ENCODE results near the gene ZNF277. TPM values are rescaled to one million over a fixed set of nuclear protein-coding genes. Genes with fewer than 3 reads are reported as not detected.
"Not testable (repeated sequence)": the region's sequence is repeated elsewhere in the genome, so short reads cannot be mapped to it uniquely, and the experiment has no call there.

Gene ZNF277
- total RNA-seq, 2 experiments from 2014 or later = 14.8 to 15.6 TPM

GRCh38 chr7:112290065-112290464 is 83.6 kb downstream of the ZNF277 start:
- no peaks in the 10 kb centered on the region for H3K27me3 Mint-ChIP-seq (ENCODE audit: low read depth)
- H3K4me1 Mint-ChIP-seq (ENCODE audit: low read depth) = peaks cover 4% of the 10 kb centered on the region
- DNase-seq = no peak
- peaks cover 2% of the 10 kb centered on the region for H3K36me3 Mint-ChIP-seq (ENCODE audit: low read depth)
- POLR2A ChIA-PET = no interaction called here
- ATAC-seq = no peak
- H3K9me3 Mint-ChIP-seq (ENCODE audit: insufficient read depth) = no peaks in the 10 kb centered on the region
- no peak overlapping the region for H3K4me3 Mint-ChIP-seq
- no peak overlapping the region for H3K27ac Mint-ChIP-seq
- CTCF ChIA-PET = interaction anchor here (0.6 kb wide), 1 partner anchor 103 kb away, joined by 3 read pairs; no protein-coding TSS in a partner anchor

- no peak overlapping the region for H3K27ac Mint-ChIP-seq
- ATAC-seq (no peak), DNase-seq (no peak)
- no peaks in the 10 kb centered on the region for H3K9me3 Mint-ChIP-seq (ENCODE audit: insufficient read depth)
- ChIA-PET CTCF (no interaction called here), POLR2A (no interaction called here)
- no peaks in the 10 kb centered on the region for H3K4me1 Mint-ChIP-seq (ENCODE audit: low read depth)
- H3K27me3 Mint-ChIP-seq (ENCODE audit: low read depth) = no peaks in the 10 kb centered on the region
- no peak overlapping the region for H3K4me3 Mint-ChIP-seq
- H3K36me3 Mint-ChIP-seq (ENCODE audit: low read depth) = peaks cover 2% of the 10 kb centered on the region
Measured at GRCh38 chr7:112292162-112292561, 85.7 kb downstream of the ZNF277 start.

DNA sequence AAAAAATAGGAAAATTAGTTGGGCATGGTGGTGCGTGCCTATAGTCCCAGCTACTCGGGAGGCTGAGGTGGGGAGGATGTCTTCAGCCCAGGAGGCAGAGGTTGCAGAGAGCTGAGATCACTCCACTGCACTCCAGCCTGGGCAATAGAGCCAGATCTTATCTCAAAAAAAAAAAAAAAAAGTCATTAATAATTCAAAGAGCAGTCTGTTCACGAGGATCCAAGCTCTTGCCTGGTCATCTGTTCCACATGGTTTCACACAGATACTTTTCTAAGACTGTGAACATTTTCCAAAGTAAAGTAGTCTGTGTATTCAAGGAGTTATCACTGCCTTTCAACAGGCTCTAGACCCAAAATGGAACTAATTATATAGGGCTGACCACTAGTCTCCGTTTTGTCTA is 86.9 kb downstream of the ZNF277 start:
- Mint-ChIP-seq H3K27me3 (ENCODE audit: low read depth) (no peaks in the 10 kb centered on the region), H3K4me3 (no peak overlapping the region), H3K27ac (no peak overlapping the region), H3K9me3 (ENCODE audit: insufficient read depth) (no peaks in the 10 kb centered on the region), H3K36me3 (ENCODE audit: low read depth) (peaks cover 2% of the 10 kb centered on the region), H3K4me1 (ENCODE audit: low read depth) (no peaks in the 10 kb centered on the region)
- ChIA-PET CTCF (no interaction called here), POLR2A (no interaction called here)
- DNase-seq (no peak), ATAC-seq (no peak)

DNA sequence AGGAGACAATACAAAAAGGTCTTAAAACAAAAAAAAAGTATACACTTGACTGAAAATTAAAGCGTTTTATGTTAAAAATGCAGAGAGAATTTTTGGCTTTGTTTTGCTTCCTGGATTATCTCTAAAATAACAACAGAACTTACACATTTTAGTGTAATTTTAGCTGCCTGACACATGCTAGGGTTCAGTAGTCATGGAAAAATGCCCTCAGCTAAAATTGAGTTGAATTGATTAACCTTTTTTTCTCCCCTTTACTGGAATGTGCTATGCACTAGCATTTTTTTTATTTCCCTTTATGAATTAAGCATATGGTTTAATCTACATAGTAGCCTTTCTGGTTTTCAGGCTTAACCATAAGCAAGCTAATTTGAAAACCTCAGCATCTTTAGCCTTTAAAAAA is 89.9 kb downstream of the ZNF277 start:
- CTCF ChIA-PET = interaction anchor here (0.7 kb wide), 1 partner anchor 125 kb away, joined by 3 read pairs; no protein-coding TSS in a partner anchor
- no peaks in the 10 kb centered on the region for H3K27me3 Mint-ChIP-seq (ENCODE audit: low read depth)
- H3K36me3 Mint-ChIP-seq (ENCODE audit: low read depth) = peaks cover 3% of the 10 kb centered on the region
- DNase-seq (no peak), ATAC-seq (no peak)
- H3K9me3 Mint-ChIP-seq (ENCODE audit: insufficient read depth) = no peaks in the 10 kb centered on the region
- no peaks in the 10 kb centered on the region for H3K4me1 Mint-ChIP-seq (ENCODE audit: low read depth)
- POLR2A ChIA-PET = no interaction called here
- no peak overlapping the region for H3K4me3 Mint-ChIP-seq
- H3K27ac Mint-ChIP-seq = no peak overlapping the region

- Mint-ChIP-seq H3K27me3 (ENCODE audit: low read depth) (no peaks in the 10 kb centered on the region), H3K4me3 (no peak overlapping the region), H3K9me3 (ENCODE audit: insufficient read depth) (no peaks in the 10 kb centered on the region), H3K36me3 (ENCODE audit: low read depth) (peaks cover 3% of the 10 kb centered on the region), H3K4me1 (ENCODE audit: low read depth) (peaks cover 7% of the 10 kb centered on the region), H3K27ac (no peak overlapping the region)
- CTCF ChIA-PET = no interaction called here
- DNase-seq = no peak
- POLR2A ChIA-PET = no interaction called here
- ATAC-seq = no peak
Measured at GRCh38 chr7:112297681-112298080, 91.2 kb downstream of the ZNF277 start.

GRCh38 chr7:112298543-112299100 is 92.1 kb downstream of the ZNF277 start:
- Mint-ChIP-seq H3K36me3 (ENCODE audit: low read depth) (peaks cover 3% of the 10 kb centered on the region), H3K4me1 (ENCODE audit: low read depth) (peaks cover 13% of the 10 kb centered on the region), H3K27me3 (ENCODE audit: low read depth) (no peaks in the 10 kb centered on the region), H3K27ac (no peak overlapping the region), H3K9me3 (ENCODE audit: insufficient read depth) (no peaks in the 10 kb centered on the region), H3K4me3 (no peak overlapping the region)
- CTCF ChIA-PET = no interaction called here
- POLR2A ChIA-PET = no interaction called here
- DNase-seq (no peak), ATAC-seq (no peak)

DNA sequence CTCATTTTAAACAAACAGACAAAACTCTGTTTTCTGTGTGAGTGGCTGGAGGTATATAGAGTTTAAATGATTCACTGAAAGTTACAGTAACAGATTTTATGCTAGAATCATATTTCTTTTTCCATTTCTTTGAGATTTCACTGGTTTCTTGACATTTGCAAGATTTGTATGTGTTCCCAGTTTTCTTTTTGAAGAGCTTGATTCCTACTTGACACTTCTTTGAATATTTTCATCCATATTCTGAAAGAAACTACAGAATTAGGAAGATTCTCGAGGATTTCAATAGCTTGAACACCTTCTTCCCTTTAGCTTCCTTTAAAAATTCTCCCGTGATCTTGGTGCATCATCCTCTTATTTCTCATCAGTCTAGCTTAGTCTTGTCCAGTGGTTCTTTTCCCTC is 93.6 kb downstream of the ZNF277 start:
- POLR2A ChIA-PET = no interaction called here
- Mint-ChIP-seq H3K9me3 (ENCODE audit: insufficient read depth) (no peaks in the 10 kb centered on the region), H3K4me1 (ENCODE audit: low read depth) (peaks cover 13% of the 10 kb centered on the region), H3K4me3 (no peak overlapping the region), H3K27ac (no peak overlapping the region), H3K36me3 (ENCODE audit: low read depth) (peaks cover 3% of the 10 kb centered on the region), H3K27me3 (ENCODE audit: low read depth) (no peaks in the 10 kb centered on the region)
- ATAC-seq = no peak
- DNase-seq = no peak
- CTCF ChIA-PET = interaction anchor here (0.7 kb wide), 1 partner anchor 9 kb away, joined by 3 read pairs; no protein-coding TSS in a partner anchor

DNA sequence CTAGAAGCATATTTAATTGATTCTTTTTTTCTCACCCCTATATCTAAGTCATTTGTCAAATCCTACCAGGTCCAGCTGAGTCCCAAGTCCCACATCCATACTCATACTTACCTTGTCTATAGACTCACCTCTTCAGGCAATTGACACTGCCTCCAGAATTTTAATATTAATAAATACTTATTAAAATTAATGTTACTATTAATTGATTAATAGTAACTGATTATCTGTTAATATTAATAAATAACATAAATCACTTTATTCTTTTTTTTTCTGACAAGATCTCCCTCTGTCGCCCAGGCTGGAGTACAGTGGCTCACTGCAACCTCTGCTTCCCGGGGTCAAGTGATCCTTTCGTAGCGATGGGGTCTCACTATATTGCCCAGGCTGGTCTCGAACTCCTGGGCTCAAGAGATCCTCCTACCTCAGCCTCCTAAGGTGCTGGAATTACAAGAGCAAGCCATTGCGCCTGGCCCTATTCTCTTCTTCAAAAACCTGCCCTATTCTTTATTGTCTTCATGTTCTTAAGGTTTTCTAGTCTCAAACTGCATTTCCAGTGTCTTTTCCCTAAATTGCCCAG is 94.4 kb downstream of the ZNF277 start:
- Mint-ChIP-seq H3K4me1 (ENCODE audit: low read depth) (peaks cover 13% of the 10 kb centered on the region), H3K36me3 (ENCODE audit: low read depth) (peaks cover 3% of the 10 kb centered on the region), H3K9me3 (ENCODE audit: insufficient read depth) (no peaks in the 10 kb centered on the region), H3K4me3 (no peak overlapping the region), H3K27ac (no peak overlapping the region), H3K27me3 (ENCODE audit: low read depth) (no peaks in the 10 kb centered on the region)
- POLR2A ChIA-PET = no interaction called here
- no peak for DNase-seq
- ATAC-seq = no peak
- CTCF ChIA-PET = no interaction called here

DNA sequence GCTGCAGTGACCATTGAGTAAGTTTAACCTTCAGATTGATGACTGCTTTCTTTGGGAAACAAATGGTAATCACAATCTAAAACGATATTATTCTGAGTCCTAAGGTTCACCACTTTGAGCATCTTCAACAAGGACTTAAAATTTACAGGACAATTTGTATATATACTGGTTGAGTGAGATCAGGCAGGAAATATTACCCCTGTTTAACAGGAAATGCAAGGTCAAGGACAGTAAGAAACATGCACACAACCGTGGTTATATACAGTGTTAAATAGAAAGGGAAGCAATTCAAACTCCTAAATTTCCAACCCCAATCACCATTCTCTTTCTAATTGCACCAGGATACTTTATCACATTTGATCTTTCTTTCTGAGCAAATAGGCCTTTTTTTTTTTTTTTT is 96.1 kb downstream of the ZNF277 start:
- Mint-ChIP-seq H3K4me1 (ENCODE audit: low read depth) (peaks cover 13% of the 10 kb centered on the region), H3K36me3 (ENCODE audit: low read depth) (peaks cover 3% of the 10 kb centered on the region), H3K27ac (peak overlapping the region; percentile 46), H3K9me3 (ENCODE audit: insufficient read depth) (no peaks in the 10 kb centered on the region), H3K4me3 (no peak overlapping the region), H3K27me3 (ENCODE audit: low read depth) (no peaks in the 10 kb centered on the region)
- ChIA-PET POLR2A (no interaction called here), CTCF (no interaction called here)
- no peak for DNase-seq
- no peak for ATAC-seq

- POLR2A ChIA-PET = no interaction called here
- no peak for ATAC-seq
- Mint-ChIP-seq H3K4me1 (ENCODE audit: low read depth) (peaks cover 10% of the 10 kb centered on the region), H3K4me3 (no peak overlapping the region), H3K36me3 (ENCODE audit: low read depth) (peaks cover 20% of the 10 kb centered on the region), H3K27me3 (ENCODE audit: low read depth) (no peaks in the 10 kb centered on the region), H3K27ac (no peak overlapping the region), H3K9me3 (ENCODE audit: insufficient read depth) (peaks cover 8% of the 10 kb centered on the region)
- DNase-seq = no peak
- CTCF ChIA-PET = no interaction called here
Measured at GRCh38 chr7:112306903-112307302, 100.4 kb downstream of the ZNF277 start.

DNA sequence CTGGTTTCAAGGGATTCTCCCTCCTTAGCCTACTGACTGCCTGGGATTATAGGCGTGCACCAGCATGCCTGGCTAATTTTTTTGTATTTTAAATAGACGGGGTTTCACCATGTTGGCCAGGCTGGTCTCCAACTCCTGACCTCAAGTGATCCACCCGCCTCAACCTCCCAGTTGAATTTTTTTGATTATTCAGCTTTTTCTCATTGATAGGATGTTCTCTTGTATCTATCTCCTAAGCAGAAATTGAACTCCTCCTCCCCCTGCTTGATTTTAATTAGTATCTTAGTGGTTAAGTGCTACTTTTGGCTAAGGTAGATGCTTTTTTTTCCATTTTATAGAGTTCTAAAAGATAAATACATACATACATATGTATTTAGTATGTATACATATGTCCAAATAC is 101.0 kb downstream of the ZNF277 start:
- peaks cover 8% of the 10 kb centered on the region for H3K9me3 Mint-ChIP-seq (ENCODE audit: insufficient read depth)
- ATAC-seq (no peak), DNase-seq (no peak)
- POLR2A ChIA-PET = no interaction called here
- H3K27me3 Mint-ChIP-seq (ENCODE audit: low read depth) = no peaks in the 10 kb centered on the region
- H3K4me1 Mint-ChIP-seq (ENCODE audit: low read depth) = peaks cover 8% of the 10 kb centered on the region
- CTCF ChIA-PET = no interaction called here
- H3K4me3 Mint-ChIP-seq = no peak overlapping the region
- H3K36me3 Mint-ChIP-seq (ENCODE audit: low read depth) = peaks cover 20% of the 10 kb centered on the region
- no peak overlapping the region for H3K27ac Mint-ChIP-seq

DNA sequence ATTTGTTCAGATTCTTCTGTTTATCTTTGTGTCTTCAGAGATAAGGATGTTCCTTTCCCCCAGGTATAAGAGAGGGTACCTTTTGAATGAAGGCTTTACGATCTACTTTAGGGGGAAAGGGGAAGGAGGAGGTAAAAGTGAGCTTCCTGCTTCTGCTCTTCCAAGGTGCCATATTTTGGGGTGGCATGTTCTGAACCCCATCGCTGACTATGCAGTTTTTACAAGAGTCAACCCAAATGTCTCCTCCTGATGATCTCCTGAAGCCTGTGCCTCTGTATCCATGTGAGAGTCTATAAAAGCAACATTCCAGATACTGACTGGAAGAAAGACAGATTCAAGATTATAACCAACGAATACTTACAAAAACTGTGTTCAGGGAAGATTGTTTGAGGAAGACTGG is 102.5 kb downstream of the ZNF277 start:
- ChIA-PET POLR2A (no interaction called here), CTCF (no interaction called here)
- H3K27me3 Mint-ChIP-seq (ENCODE audit: low read depth) = no peaks in the 10 kb centered on the region
- ATAC-seq = no peak
- peaks cover 22% of the 10 kb centered on the region for H3K36me3 Mint-ChIP-seq (ENCODE audit: low read depth)
- no peak overlapping the region for H3K27ac Mint-ChIP-seq
- peaks cover 8% of the 10 kb centered on the region for H3K9me3 Mint-ChIP-seq (ENCODE audit: insufficient read depth)
- H3K4me3 Mint-ChIP-seq = no peak overlapping the region
- H3K4me1 Mint-ChIP-seq (ENCODE audit: low read depth) = no peaks in the 10 kb centered on the region
- no peak for DNase-seq

DNA sequence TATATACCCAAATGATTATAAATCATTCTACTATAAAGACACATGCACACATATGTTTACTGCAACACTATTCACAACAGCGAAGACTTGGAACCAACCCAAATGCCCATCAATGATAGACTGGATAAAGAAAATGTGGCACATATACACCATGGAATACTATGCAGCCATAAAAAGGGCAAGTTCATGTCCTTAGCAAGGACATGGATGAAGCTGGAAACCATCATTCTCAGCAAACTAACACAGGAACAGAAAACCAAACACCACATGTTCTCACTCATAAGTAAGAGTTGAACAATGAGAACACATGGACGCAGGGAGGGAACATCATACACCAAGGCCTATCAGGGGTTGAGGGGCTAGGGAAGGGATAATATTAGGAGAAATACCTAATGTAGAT is 110.3 kb downstream of the ZNF277 start:
- CTCF ChIA-PET; ATAC-seq; POLR2A ChIA-PET; H3K4me3 Mint-ChIP-seq; H3K9me3 Mint-ChIP-seq (ENCODE audit: insufficient read depth); H3K4me1 Mint-ChIP-seq (ENCODE audit: low read depth); H3K27ac Mint-ChIP-seq; DNase-seq; H3K27me3 Mint-ChIP-seq (ENCODE audit: low read depth): not testable (repeated sequence)
- peaks cover 30% of the 10 kb centered on the region for H3K36me3 Mint-ChIP-seq (ENCODE audit: low read depth)

Data from activated CD8-positive, alpha-beta T cell treated with anti-CD3 and anti-CD28 coated beads, Interleukin-2, amount 10 ng/mL, durations not matched to agents 7 days and 5 days (primary cell).